Astrocyte of the spinal cord (primary cell): Measurements from ENCODE around the gene C3orf52.
A peak's percentile ranks its signal among the peaks of the same experiment; 100 is the strongest.
"Not testable (repeated sequence)": the region's sequence is repeated elsewhere in the genome, so short reads cannot be mapped to it uniquely, and the experiment has no call there.

Experiments used
- DNase-seq: peaks from one replicate; pipeline ENCODE4 v3.0.0; 2011; ENCODE audit warnings: low read depth, low spot score
- H3K4me3 ChIP-seq: 2 replicates; pipeline ENCODE4 v1.5.1; 2011; ENCODE audit warnings: low read depth, mild to moderate bottlenecking, low read length, moderate library complexity
- CTCF ChIP-seq: IDR thresholded peaks from 2 replicates; pipeline ENCODE4 v1.5.1; 2012; ENCODE audit warnings: low read depth, mild to moderate bottlenecking, low read length, inconsistent platforms
- in situ Hi-C: cut with HindIII; loops from 2 replicates; pipeline ENCODE4 v1.10.0; 2017; ENCODE audit warnings: low sequenced_read_pairs

The C3orf52 gene

GRCh38 chr3:112047264-112047663 lies 38.9 kb upstream of the C3orf52 start:
- no peak overlapping the region for H3K4me3 ChIP-seq
- in situ Hi-C loops = no loop called here
- no peak for DNase-seq
- TF ChIP-seq CTCF = no peak

GRCh38 chr3:112048911-112049310 lies 37.3 kb upstream of the C3orf52 start:
- DNase-seq = no peak
- no peak overlapping the region for H3K4me3 ChIP-seq
- TF ChIP-seq CTCF = no peak
- in situ Hi-C loops = no loop called here

- no peak overlapping the region for H3K4me3 ChIP-seq
- no peak for DNase-seq
- TF ChIP-seq CTCF = no peak
- in situ Hi-C loops = no loop called here
Measured at GRCh38 chr3:112053229-112053628, 33.0 kb upstream of the C3orf52 start.

- no peak overlapping the region for H3K4me3 ChIP-seq
- in situ Hi-C loops = no loop called here
- TF ChIP-seq CTCF = no peak
- DNase-seq = peak; percentile 69
Measured at GRCh38 chr3:112056451-112056929, 29.7 kb upstream of the C3orf52 start.

GRCh38 chr3:112059497-112059896 lies 26.7 kb upstream of the C3orf52 start:
- in situ Hi-C loops = no loop called here
- no peak for TF ChIP-seq CTCF
- H3K4me3 ChIP-seq = no peak overlapping the region
- DNase-seq = no peak

GRCh38 chr3:112061152-112061551 lies 25.0 kb upstream of the C3orf52 start:
- in situ Hi-C loops = no loop called here
- no peak overlapping the region for H3K4me3 ChIP-seq
- peak; percentile 65 for DNase-seq
- no peak for TF ChIP-seq CTCF

GRCh38 chr3:112072387-112073060 lies 13.7 kb upstream of the C3orf52 start:
- H3K4me3 ChIP-seq, in situ Hi-C loops, DNase-seq: not testable (repeated sequence)
